Body of pancreas (tissue), 4 donors: ENCODE data around the gene NF1.

Source experiments
- POLR2A ChIP-seq, 3 donors: fragments of 450-650 bp; IDR thresholded peaks; one replicate each; pipeline ENCODE4 v1.6.1; 2016; ENCODE audit warnings: antibody characterized with exemption in 3 of 3, mild to moderate bottlenecking in 2 of 3
- TF ChIP-seq, protein P1 (sequence below), 7 experiments: fragments of 450-650 bp in 4 of 7; fragments of 200-600 bp in 3 of 7; sonication (generic) in 3 of 7; IDR thresholded peaks; one replicate each; pipeline ENCODE4 v1.5.1; 2016 to 2019; ENCODE audit warnings: antibody characterized with exemption in 7 of 7

DNA sequence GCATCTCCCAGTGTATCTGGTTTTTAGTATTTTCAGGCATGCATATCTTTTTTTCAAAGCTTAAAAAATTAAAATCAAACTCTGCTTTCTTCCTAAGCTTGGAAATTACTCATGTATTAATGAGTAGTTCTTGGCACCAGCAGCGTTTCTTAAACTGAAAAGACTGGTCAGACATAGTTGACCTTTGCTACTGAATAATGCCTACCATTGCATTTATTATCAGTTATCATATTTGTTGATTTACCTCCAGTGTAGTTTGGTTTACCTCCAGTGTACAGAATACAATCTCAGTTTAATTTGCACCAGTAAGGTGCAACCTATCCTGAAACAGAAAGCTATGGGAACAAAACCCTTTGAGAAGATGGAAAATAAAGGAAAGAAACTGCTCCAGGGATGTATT lies 261.2 kb downstream of the NF1 start:
- TF ChIP-seq, protein P1, sequence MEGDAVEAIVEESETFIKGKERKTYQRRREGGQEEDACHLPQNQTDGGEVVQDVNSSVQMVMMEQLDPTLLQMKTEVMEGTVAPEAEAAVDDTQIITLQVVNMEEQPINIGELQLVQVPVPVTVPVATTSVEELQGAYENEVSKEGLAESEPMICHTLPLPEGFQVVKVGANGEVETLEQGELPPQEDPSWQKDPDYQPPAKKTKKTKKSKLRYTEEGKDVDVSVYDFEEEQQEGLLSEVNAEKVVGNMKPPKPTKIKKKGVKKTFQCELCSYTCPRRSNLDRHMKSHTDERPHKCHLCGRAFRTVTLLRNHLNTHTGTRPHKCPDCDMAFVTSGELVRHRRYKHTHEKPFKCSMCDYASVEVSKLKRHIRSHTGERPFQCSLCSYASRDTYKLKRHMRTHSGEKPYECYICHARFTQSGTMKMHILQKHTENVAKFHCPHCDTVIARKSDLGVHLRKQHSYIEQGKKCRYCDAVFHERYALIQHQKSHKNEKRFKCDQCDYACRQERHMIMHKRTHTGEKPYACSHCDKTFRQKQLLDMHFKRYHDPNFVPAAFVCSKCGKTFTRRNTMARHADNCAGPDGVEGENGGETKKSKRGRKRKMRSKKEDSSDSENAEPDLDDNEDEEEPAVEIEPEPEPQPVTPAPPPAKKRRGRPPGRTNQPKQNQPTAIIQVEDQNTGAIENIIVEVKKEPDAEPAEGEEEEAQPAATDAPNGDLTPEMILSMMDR (IDR thresholded peaks at IDR 0.05): no peak
- TF ChIP-seq POLR2A (IDR thresholded peaks at IDR 0.05): no peak
